Fibroblast of villous mesenchyme (primary cell): ENCODE data around the gene GHITM. TPM values are rescaled to one million over a fixed set of nuclear protein-coding genes. Genes with fewer than 3 reads are reported as not detected.

Experiments
- DNase-seq: peaks from one replicate; pipeline ENCODE4 v3.0.0-alpha.2; 2010; ENCODE audit warnings: low read depth
- H3K4me3 ChIP-seq: 2 replicates; pipeline ENCODE4 v1.5.1; 2011; ENCODE audit warnings: low read depth, mild to moderate bottlenecking, low read length
- CTCF ChIP-seq: IDR thresholded peaks from 2 replicates; pipeline ENCODE4 v1.5.1; 2012; ENCODE audit warnings: low read depth, mild to moderate bottlenecking, low read length; ENCODE audit not compliant: insufficient read depth
- total RNA-seq: library from RNA; depleted of rRNA; stranded (reverse); fragments of >200 nt; gene quantifications from 2 replicates; pipeline ENCODE4 v1.2.3, GENCODE V29; 2012

GHITM gene
- total RNA-seq, 1 donor: 185 TPM

GRCh38 chr10:84172467-84173356 is 33.4 kb downstream of the GHITM start:
- H3K4me3 ChIP-seq: no peak overlapping the region
- no peak for DNase-seq
- no peak for TF ChIP-seq CTCF

GRCh38 chr10:84173501-84173929 is 34.2 kb downstream of the GHITM start, which contains the start of gene GPR15LG:
GPR15LG (plus strand) TSS chr10:84173801; CDS start chr10:84173852, 51 bp downstream.
- no peak for TF ChIP-seq CTCF
- H3K4me3 ChIP-seq: no peak within 1 kb of the TSS
- DNase-seq: no peak

- no peak overlapping the region for H3K4me3 ChIP-seq
- no peak for TF ChIP-seq CTCF
- no peak for DNase-seq
Observed at GRCh38 chr10:84175436-84175835, 36.1 kb downstream of the GHITM start.

- no peak for TF ChIP-seq CTCF
- no peak for DNase-seq
- no peak overlapping the region for H3K4me3 ChIP-seq
Observed at GRCh38 chr10:84176351-84176750, 37.0 kb downstream of the GHITM start.

GRCh38 chr10:84176836-84177474 is 37.6 kb downstream of the GHITM start:
- no peak overlapping the region for H3K4me3 ChIP-seq
- no peak for TF ChIP-seq CTCF
- no peak for DNase-seq

- DNase-seq: no peak
- TF ChIP-seq CTCF: no peak
- no peak overlapping the region for H3K4me3 ChIP-seq
Observed at GRCh38 chr10:84177541-84178141, 38.3 kb downstream of the GHITM start.
